Middle frontal gyrus (tissue), 1 donor: Measurements from ENCODE around the gene ATF2.

Experiments
- DNase-seq: peaks from one replicate; pipeline ENCODE4 v3.0.0-alpha.2; 2015; ENCODE audit warnings: low spot score; ENCODE audit errors: extremely low spot score

ATF2 gene, protein sequence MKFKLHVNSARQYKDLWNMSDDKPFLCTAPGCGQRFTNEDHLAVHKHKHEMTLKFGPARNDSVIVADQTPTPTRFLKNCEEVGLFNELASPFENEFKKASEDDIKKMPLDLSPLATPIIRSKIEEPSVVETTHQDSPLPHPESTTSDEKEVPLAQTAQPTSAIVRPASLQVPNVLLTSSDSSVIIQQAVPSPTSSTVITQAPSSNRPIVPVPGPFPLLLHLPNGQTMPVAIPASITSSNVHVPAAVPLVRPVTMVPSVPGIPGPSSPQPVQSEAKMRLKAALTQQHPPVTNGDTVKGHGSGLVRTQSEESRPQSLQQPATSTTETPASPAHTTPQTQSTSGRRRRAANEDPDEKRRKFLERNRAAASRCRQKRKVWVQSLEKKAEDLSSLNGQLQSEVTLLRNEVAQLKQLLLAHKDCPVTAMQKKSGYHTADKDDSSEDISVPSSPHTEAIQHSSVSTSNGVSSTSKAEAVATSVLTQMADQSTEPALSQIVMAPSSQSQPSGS

DNA sequence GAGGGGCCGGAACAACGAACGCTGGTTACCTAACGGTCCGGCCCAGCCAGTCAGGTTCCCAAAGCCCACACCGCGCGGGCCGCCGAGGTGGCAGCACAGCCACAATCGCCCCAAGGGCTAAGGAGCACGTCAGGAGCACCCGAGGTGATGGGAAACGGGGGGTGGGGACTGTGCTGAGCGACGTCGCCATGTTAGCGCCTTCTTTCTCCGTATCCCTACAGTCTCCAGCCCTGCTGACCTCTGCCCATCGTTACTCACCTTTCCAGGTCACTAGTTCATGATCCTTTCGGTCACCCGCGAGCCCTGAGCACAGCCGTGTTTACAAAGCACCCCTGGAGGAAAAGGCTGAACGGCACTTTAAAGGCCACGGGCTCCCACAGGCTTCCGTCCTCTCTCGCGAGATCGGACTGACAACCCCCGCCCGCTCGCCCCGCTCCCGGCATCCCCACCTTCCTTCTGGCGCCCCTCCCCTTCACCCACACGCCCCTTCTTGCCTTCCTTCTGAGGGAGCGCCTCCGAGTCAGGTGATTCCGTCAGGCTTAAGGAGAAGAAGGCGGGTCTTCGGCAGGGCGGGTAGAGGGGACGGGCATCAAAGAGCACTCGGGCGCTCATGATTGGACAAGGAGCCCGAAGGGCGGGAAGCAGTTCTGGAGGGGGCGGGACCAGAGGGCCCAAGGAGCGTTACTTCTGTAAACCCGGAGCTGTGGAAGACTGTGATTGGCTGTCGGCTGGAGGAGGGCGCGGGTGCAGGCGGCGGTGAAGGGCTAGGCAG, at the start of gene ATF2:
Gene ATF2, minus strand, starts transcription at position 412 of the 772 bp plus-strand sequence. CDS start 31,760 bp downstream, outside the sequence.
- peak; percentile 92 for DNase-seq

GRCh38 chr2:175207741-175208438, 39.9 kb upstream of the ATF2 start:
- peak; percentile 47 for DNase-seq

DNA sequence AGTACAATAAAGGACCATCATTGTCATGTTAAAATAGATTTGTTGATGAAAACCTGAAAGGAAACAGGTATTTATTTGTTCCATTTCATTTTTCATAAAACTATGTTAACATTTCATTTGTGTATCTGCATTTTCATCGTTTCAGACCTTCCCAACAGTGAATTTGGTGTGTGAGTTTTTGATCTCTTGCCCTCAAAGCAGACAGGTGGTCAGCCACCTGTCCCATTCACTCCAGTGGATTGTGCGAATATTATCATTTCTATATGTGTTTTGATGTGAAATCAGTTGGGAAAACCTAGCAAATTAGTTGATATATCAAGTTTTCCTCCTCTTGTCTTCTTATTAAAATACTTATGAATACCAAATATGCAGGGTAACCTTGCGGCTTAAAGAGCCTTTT, 38.9 kb upstream of the ATF2 start:
- DNase-seq, result no peak

DNA sequence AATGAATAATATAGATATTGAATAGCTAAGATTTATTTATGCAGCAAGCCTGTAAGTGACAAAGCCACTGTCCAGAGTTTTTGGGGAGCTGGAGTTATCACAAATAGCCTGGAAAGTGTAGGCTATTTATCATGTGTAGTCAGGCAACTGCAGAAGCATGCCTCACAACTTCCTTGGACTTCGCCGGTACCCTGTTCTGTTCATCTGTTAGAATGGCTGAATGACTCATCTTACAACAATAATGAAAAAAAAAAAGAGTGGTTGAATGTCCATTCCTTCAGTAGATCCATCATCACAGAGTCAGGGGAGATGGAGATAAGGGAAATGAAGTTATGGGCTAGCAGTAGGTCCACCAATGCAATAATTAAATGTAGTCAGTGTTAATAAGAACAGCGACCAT, 37.5 kb upstream of the ATF2 start:
- no peak for DNase-seq

DNA sequence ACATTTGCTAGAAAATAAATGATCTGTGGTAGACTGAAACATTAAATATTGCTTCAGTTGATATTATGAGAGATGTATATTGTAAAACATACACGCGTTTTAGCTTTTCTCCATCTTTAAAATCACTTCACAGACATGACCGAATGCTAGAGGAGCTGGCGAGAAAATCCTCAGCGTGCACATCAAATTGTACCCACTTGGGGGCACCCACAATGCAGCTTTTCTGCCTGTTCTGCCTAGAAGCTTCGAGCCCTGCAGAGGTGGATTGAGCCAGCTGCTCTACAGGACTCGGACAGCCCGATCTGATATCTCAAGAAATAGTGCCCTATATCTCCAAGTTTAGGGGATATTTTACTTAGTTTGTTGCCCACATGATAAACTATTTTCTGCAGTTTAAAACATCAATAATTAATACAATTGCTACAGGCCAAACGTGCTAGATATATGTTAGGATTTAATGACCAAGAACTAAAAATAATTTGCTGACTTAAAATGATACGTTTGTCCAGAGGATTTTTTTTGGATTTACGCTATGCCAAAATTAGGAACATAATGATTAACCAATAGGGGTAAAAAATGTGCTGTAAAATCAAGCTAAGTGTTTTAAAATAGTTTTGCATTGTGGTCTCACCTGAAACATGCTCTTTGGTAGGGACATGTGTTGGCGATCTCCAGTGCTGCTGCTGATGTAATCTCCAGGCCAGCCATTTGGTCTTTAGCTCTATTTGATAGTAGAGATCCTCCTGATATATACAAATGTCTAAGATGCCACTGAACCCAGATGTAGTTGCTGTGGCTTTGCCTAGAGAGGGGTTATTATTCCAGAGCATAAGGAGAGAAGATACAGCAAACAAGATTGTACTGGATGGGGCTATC, 35.9 kb upstream of the ATF2 start:
- DNase-seq, result no peak

DNA sequence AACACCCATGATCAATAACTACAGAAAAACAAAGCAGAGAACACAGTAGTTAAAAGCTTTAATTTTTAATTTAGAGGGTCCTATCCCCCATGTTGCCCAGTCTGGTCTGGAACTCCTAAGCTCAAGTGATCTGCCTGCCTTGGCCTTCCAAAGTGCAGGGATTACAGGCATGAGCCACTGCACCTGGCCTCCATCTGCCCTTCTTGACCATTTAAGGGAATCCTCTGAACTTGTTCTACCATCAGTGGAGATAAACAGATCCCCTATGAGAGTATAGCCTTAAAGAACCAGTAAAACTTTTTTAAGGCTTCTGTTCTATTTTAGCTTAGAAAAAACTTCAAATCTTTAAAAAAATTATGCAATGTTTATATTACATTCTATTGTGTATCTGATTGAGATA, 27.0 kb upstream of the ATF2 start:
- DNase-seq, result no peak

DNA sequence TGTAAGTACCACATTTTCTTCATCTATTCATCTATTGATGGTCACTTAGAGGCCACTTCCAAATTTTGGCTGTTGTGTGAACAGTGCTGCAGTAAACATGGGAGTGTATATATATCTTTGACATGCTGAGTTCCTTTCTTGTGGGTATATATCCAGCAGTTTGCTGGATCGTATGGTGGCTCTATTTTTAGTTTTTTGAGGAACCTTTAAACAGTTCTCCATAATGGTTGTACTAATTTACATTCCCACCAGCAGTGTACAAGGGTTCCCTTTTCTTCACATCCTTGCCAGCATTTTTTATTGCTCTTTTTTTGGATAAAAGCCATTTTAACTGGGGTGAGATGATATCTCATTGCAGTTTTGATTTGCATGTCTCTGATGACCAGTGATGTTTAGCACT, 20.8 kb upstream of the ATF2 start:
- no peak for DNase-seq

GRCh38 chr2:175187378-175187777, 19.4 kb upstream of the ATF2 start:
- DNase-seq, result no peak

DNA sequence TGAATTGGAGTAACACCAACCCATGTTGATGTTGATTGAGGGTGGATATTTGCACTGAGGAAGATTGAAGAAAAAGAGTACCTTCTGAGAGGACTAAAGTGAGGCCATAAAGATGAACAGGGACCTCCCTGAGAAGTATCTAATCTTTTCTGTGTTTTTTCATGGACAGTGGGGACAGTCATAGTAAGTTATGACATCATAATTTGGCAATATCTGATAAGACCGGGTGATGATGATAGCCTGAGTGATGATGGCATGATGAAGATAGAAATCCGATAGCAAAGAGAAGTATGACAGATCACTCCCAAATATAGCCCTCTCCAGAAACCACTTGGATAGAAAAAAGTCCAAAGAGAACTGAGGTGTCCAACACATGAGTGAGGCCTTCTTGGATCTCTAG, 15.7 kb upstream of the ATF2 start:
- no peak for DNase-seq

- DNase-seq, result no peak
Measured at GRCh38 chr2:175181877-175182308, 13.9 kb upstream of the ATF2 start.

DNA sequence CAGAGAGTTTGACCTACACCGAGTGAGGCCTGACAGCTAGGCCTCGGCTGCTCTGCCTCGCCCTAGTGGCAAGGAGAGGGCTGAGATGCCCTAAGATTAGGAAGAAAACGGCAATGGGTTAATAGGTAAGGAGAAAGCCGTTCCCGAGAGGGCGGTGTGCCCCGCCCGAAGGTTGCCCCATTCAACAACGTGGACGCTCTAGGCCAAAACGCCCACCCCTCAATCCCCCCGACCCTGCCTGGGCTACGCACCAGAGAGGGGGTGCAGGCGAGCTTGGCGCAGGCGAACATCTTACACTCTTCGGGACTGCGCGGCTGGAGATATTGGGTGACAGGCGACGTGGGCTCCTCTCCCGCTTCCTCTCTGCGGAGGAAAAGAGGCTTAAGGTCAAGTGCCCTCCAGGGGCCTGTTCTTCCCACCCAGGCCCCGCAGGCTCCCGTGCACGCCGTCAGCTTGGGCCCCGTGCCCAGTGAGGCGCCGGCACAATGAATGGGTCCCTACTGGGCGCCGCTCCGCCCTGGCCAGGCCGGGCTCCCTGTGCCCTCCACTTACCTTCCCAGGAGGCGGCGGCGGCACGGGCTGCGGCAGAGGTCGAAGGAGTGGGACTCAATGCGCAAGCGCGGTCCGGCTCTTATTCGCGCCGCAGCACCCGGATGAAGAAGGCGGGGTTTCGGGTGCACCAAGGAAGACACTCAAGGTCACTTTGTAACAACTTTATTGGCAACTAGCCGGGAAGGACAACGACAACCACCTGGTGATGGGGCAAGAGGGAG, 13.3 kb upstream of the ATF2 start, which contains the start of gene ATP5MC3:
Gene ATP5MC3, minus strand, starts transcription at position 607 of the 773 bp plus-strand sequence. Its CDS starts 317 bp downstream, at position 290.
- peak; percentile 92 for DNase-seq

GRCh38 chr2:175180701-175181103, 12.7 kb upstream of the ATF2 start:
- DNase-seq, result no peak

- no peak for DNase-seq
Measured at GRCh38 chr2:175176624-175177023, 8.6 kb upstream of the ATF2 start.

DNA sequence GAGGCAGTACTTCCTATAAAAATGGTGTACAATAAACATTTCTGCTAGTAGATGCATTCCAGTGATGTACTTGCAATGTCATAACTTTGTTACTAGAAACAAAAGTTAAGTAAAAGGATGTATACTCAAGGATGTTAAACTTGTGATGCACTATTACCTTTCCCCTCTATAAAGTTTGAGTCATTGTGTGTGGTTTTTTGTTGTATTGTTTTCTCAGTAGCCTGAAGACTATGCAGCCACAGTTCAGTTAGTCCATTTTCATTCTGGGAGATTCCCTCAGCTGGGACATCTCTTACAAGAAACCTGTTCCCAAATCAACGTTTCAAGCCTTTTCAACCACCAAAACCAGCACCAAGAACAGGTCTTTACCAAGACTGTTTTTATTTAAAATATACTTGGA, 7.9 kb upstream of the ATF2 start:
- no peak for DNase-seq

- no peak for DNase-seq
Measured at GRCh38 chr2:175175320-175175719, 7.3 kb upstream of the ATF2 start.

GRCh38 chr2:175170659-175171304, 2.8 kb upstream of the ATF2 start:
- DNase-seq, result no peak

- no peak for DNase-seq
Measured at GRCh38 chr2:175169191-175169590, 1.2 kb upstream of the ATF2 start.

DNA sequence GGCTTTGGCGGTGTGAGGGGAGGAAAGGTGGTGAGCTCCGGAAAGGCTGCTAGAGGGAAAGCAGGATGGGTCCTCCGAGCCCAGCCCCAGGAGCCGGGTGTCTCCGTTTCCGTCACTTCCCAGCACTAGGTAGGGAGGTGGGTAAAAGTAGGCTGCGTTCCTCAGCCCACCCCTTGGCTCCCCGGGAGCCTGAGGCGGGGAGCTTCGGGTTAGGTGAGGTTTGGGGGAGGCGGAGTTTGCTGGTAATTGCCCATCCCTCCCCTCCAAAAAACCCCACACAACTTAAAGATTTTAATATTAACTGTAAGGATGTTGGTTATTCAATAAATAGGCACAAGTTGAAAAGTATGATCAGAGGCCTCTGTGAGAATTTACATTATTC, 552 bp upstream of the ATF2 start:
- no peak for DNase-seq

GRCh38 chr2:175167076-175167791, 769 bp downstream of the ATF2 start:
- DNase-seq, result no peak
